H9 (cell line): ENCODE measurements around the gene RSPH4A. TPM values are rescaled to one million over a fixed set of nuclear protein-coding genes. Genes with fewer than 3 reads are reported as not detected.
"Not testable (repeated sequence)": the region's sequence is repeated elsewhere in the genome, so short reads cannot be mapped to it uniquely, and the experiment has no call there.

Experiments
- DNase-seq: peaks from one replicate; pipeline ENCODE4 v3.0.0-alpha.2; 2017
- H2AFZ ChIP-seq: one replicate; pipeline ENCODE4 v1.6.1; 2013; ENCODE audit warnings: mild to moderate bottlenecking, low read length, control low read depth, moderate library complexity
- H2AK5ac ChIP-seq: 2 replicates; pipeline ENCODE4 v1.6.1; 2013; ENCODE audit warnings: low read length, control low read depth, mixed read lengths; ENCODE audit not compliant: insufficient read length
- H2BK120ac ChIP-seq: one replicate; pipeline ENCODE4 v1.6.1; 2013; ENCODE audit warnings: low read depth, mild to moderate bottlenecking, low read length, control low read depth, inconsistent platforms; ENCODE audit not compliant: poor library complexity, severe bottlenecking
- H2BK12ac ChIP-seq: 2 replicates; pipeline ENCODE4 v1.6.1; 2013; ENCODE audit warnings: low read length, control low read depth, mixed read lengths, low read depth; ENCODE audit not compliant: insufficient read length
- H2BK15ac ChIP-seq: 2 replicates; pipeline ENCODE4 v1.6.1; 2013; ENCODE audit warnings: low read depth, low read length, control low read depth
- H2BK20ac ChIP-seq: one replicate; pipeline ENCODE4 v1.6.1; 2013; ENCODE audit warnings: low read depth, mild to moderate bottlenecking, low read length, control low read depth, inconsistent platforms; ENCODE audit not compliant: poor library complexity, severe bottlenecking
- H2BK5ac ChIP-seq: 2 replicates; pipeline ENCODE4 v1.6.1; 2013; ENCODE audit warnings: low read length, control low read depth, mixed read lengths; ENCODE audit not compliant: insufficient read length
- H3K14ac ChIP-seq: 2 replicates; pipeline ENCODE4 v1.6.1; 2013; ENCODE audit warnings: low read length, control low read depth; ENCODE audit not compliant: insufficient read depth
- H3K18ac ChIP-seq: 2 replicates; pipeline ENCODE4 v1.6.1; 2013; ENCODE audit warnings: low read depth, mild to moderate bottlenecking, mixed read lengths, low read length, control low read depth; ENCODE audit not compliant: insufficient read length
- H3K23ac ChIP-seq: 2 replicates; pipeline ENCODE4 v1.6.1; 2013; ENCODE audit warnings: low read length, control low read depth, mixed read lengths, low read depth; ENCODE audit not compliant: insufficient read length
- H3K23me2 ChIP-seq: 2 replicates; pipeline ENCODE4 v1.6.1; 2013; ENCODE audit warnings: low read depth, mild to moderate bottlenecking, mixed read lengths, low read length, control low read depth; ENCODE audit not compliant: insufficient read length, poor library complexity, severe bottlenecking
- H3K27ac ChIP-seq: 2 replicates; pipeline ENCODE4 v1.5.1; 2013; ENCODE audit warnings: low read length, control low read depth, mixed read lengths, low read depth; ENCODE audit not compliant: insufficient read length
- H3K27me3 ChIP-seq: 2 replicates; pipeline ENCODE4 v1.6.1; 2013; ENCODE audit warnings: low read length, control low read depth, inconsistent platforms; ENCODE audit not compliant: insufficient read depth
- H3K4ac ChIP-seq: 2 replicates; pipeline ENCODE4 v1.6.1; 2013; ENCODE audit warnings: low read depth, mild to moderate bottlenecking, control low read depth, inconsistent platforms, low read length, moderate library complexity
- H3K4me1 ChIP-seq: 2 replicates; pipeline ENCODE4 v1.6.1; 2013; ENCODE audit warnings: low read length, control low read depth, inconsistent platforms; ENCODE audit not compliant: insufficient read depth
- H3K4me2 ChIP-seq: 2 replicates; pipeline ENCODE4 v1.6.1; 2013; ENCODE audit warnings: low read length, control low read depth, mixed read lengths; ENCODE audit not compliant: insufficient read length, insufficient read depth
- H3K56ac ChIP-seq: 2 replicates; pipeline ENCODE4 v1.6.1; 2013; ENCODE audit warnings: low read depth, mild to moderate bottlenecking, mixed read lengths, low read length, control low read depth; ENCODE audit not compliant: insufficient read length
- H3K79me1 ChIP-seq: 2 replicates; pipeline ENCODE4 v1.6.1; 2013; ENCODE audit warnings: low read depth, mild to moderate bottlenecking, moderate library complexity, low read length, control low read depth, inconsistent platforms; ENCODE audit not compliant: insufficient read depth, poor library complexity, severe bottlenecking
- H3K79me2 ChIP-seq: 2 replicates; pipeline ENCODE4 v1.6.1; 2013; ENCODE audit warnings: low read length, control low read depth, inconsistent platforms; ENCODE audit not compliant: insufficient read depth
- H3K9ac ChIP-seq: 2 replicates; pipeline ENCODE4 v1.6.1; 2013; ENCODE audit warnings: low read length, control low read depth, mixed read lengths; ENCODE audit not compliant: insufficient read length; ENCODE audit errors: extremely low read depth
- H3K9me3 ChIP-seq: one replicate; pipeline ENCODE4 v1.6.1; 2013; ENCODE audit warnings: low read depth, low read length, inconsistent platforms; ENCODE audit not compliant: control insufficient read depth
- H3T11ph ChIP-seq: one replicate; pipeline ENCODE4 v1.6.1; 2013; ENCODE audit warnings: mild to moderate bottlenecking, low read length, control low read depth, inconsistent platforms
- H4K20me1 ChIP-seq: one replicate; pipeline ENCODE4 v1.6.1; 2013; ENCODE audit not compliant: control insufficient read depth, insufficient read length, insufficient read depth
- H4K5ac ChIP-seq: 2 replicates; pipeline ENCODE4 v1.6.1; 2013; ENCODE audit warnings: low read depth, mild to moderate bottlenecking, mixed read lengths, low read length, control low read depth; ENCODE audit not compliant: insufficient read length
- H4K8ac ChIP-seq: replicated peaks from 2 replicates; pipeline ENCODE4 v1.6.1; 2013; ENCODE audit warnings: low read length, control low read depth, mixed read lengths, low read depth; ENCODE audit not compliant: insufficient read length
- H4K91ac ChIP-seq: 2 replicates; pipeline ENCODE4 v1.6.1; 2013; ENCODE audit warnings: low read depth, mild to moderate bottlenecking, moderate library complexity, mixed read lengths, low read length, control low read depth; ENCODE audit not compliant: insufficient read length
- H3K27ac Mint-ChIP-seq, 3 experiments: 2 replicates in 2 of 3; 3 replicates in 1 of 3; pipeline ENCODE4 v1.8.0; 2020 to 2021; ENCODE audit warnings: mixed read lengths in 3 of 3, mild to moderate bottlenecking in 1 of 3, moderate library complexity in 1 of 3
- H3K27me3 Mint-ChIP-seq: 2 replicates; pipeline ENCODE4 v1.8.0; 2021; ENCODE audit warnings: low read depth, mild to moderate bottlenecking, moderate library complexity, mixed read lengths
- H3K36me3 Mint-ChIP-seq, 3 experiments: 2 replicates in 2 of 3; 3 replicates in 1 of 3; pipeline ENCODE4 v1.8.0; 2020 to 2021; ENCODE audit warnings: low read depth in 3 of 3, mixed read lengths in 3 of 3; ENCODE audit not compliant: insufficient read depth in 1 of 3
- H3K4me1 Mint-ChIP-seq, 2 experiments: 2 replicates each; pipeline ENCODE4 v1.8.0; 2020; ENCODE audit warnings: mixed read lengths in 2 of 2
- H3K4me3 Mint-ChIP-seq, 2 experiments: 2 replicates in 1 of 2; 3 replicates in 1 of 2; pipeline ENCODE4 v1.8.0; 2020 to 2021; ENCODE audit warnings: mild to moderate bottlenecking in 2 of 2, mixed read lengths in 2 of 2, moderate library complexity in 1 of 2
- H3K9me3 Mint-ChIP-seq, 2 experiments: 2 replicates in 1 of 2; 3 replicates in 1 of 2; pipeline ENCODE4 v1.8.0; 2020; ENCODE audit warnings: mild to moderate bottlenecking in 2 of 2, mixed read lengths in 2 of 2, moderate library complexity in 1 of 2
- CTCF ChIP-seq: fragments of 200-600 bp; sonication (generic); conservative IDR thresholded peaks from 3 replicates; pipeline ENCODE4 v1.8.0; 2021; ENCODE audit warnings: antibody characterized with exemption, mild to moderate bottlenecking
- WGBS: extraction: QIAGEN DNeasy Blood & Tissue Kit; methylation state at CpG from one replicate; pipeline ENCODE4 v1.1.7; 2013; ENCODE audit warnings: missing lambda C conversion rate, low lambda C conversion rate, mixed read lengths; ENCODE audit not compliant: insufficient read length; ENCODE audit errors: extremely low coverage; 5-methylcytosine and 5-hydroxymethylcytosine counted together
- total RNA-seq: library from RNA; stranded (reverse); gene quantifications from 2 replicates; pipeline ENCODE4 v1.2.1, GENCODE V29; 2021

Gene RSPH4A
- total RNA-seq, 1 experiment from 2014 or later = 0.31 TPM

GRCh38 chr6:116596815-116597214 lies 19.5 kb upstream of the RSPH4A start:
- H3K27ac ChIP-seq = no peak overlapping the region
- H2BK20ac ChIP-seq = no peak overlapping the region
- no peak overlapping the region for H2AK5ac ChIP-seq
- H2BK5ac ChIP-seq = no peak overlapping the region
- Mint-ChIP-seq H3K4me1 (no peaks in the 10 kb centered on the region), H3K27ac (no peak overlapping the region), H3K9me3 (no peaks in the 10 kb centered on the region), H3K27me3 (no peaks in the 10 kb centered on the region), H3K36me3 (peaks cover 5 to 25% (median 17%) of the 10 kb centered on the region in 3 experiments; a peak in 5 of 7 replicates), H3K4me3 (no peak overlapping the region)
- no peak for DNase-seq
- no peak overlapping the region for H2AFZ ChIP-seq
- no peak overlapping the region for H4K91ac ChIP-seq
- H3K23ac ChIP-seq = no peak overlapping the region
- H4K8ac ChIP-seq = no peak overlapping the region
- H3K4me1 ChIP-seq = no peaks in the 10 kb centered on the region
- H4K5ac ChIP-seq = no peak overlapping the region
- no CpG with 5 or more reads among the region's 4 CpGs for WGBS
- no peak overlapping the region for H3T11ph ChIP-seq
- no peak overlapping the region for H2BK120ac ChIP-seq
- H3K18ac ChIP-seq = no peak overlapping the region
- no peak overlapping the region for H3K4ac ChIP-seq
- no peak overlapping the region for H3K14ac ChIP-seq
- H4K20me1 ChIP-seq = no peaks in the 10 kb centered on the region
- no peak overlapping the region for H2BK15ac ChIP-seq
- no peak overlapping the region for H2BK12ac ChIP-seq
- no peaks in the 10 kb centered on the region for H3K79me1 ChIP-seq
- no peaks in the 10 kb centered on the region for H3K9me3 ChIP-seq
- no peak overlapping the region for H3K56ac ChIP-seq
- no peaks in the 10 kb centered on the region for H3K79me2 ChIP-seq
- no peaks in the 10 kb centered on the region for H3K23me2 ChIP-seq
- no peak overlapping the region for H3K9ac ChIP-seq
- H3K27me3 ChIP-seq = no peaks in the 10 kb centered on the region
- no peak overlapping the region for H3K4me2 ChIP-seq
- TF ChIP-seq CTCF = no peak

GRCh38 chr6:116603916-116604315 lies 12.4 kb upstream of the RSPH4A start:
- H3T11ph ChIP-seq, H3K4me3 Mint-ChIP-seq, H4K20me1 ChIP-seq, H2BK120ac ChIP-seq, H3K4me1 Mint-ChIP-seq, H4K8ac ChIP-seq, H3K9ac ChIP-seq, H4K5ac ChIP-seq, H3K14ac ChIP-seq, H3K4me1 ChIP-seq, H3K27me3 Mint-ChIP-seq, H3K27me3 ChIP-seq, H3K9me3 ChIP-seq, H2BK12ac ChIP-seq, H3K79me2 ChIP-seq, DNase-seq, H2AFZ ChIP-seq, H3K23ac ChIP-seq, H4K91ac ChIP-seq, H3K9me3 Mint-ChIP-seq, H3K27ac ChIP-seq, H2AK5ac ChIP-seq, H3K18ac ChIP-seq, H3K27ac Mint-ChIP-seq, H3K4ac ChIP-seq, H3K79me1 ChIP-seq, H2BK5ac ChIP-seq, H2BK20ac ChIP-seq, H3K23me2 ChIP-seq, H2BK15ac ChIP-seq, H3K56ac ChIP-seq, H3K4me2 ChIP-seq, H3K36me3 Mint-ChIP-seq: not testable (repeated sequence)
- WGBS = no CpG with 5 or more reads among the region's 3 CpGs
